ENCODE results near the gene MICAL2.

Gene MICAL2

GRCh38 chr11:12291766-12292165 lies 181.4 kb downstream of the MICAL2 start:
- no peak for DNase-seq

GRCh38 chr11:12292766-12293165 lies 182.4 kb downstream of the MICAL2 start:
- no peak for DNase-seq

- DNase-seq = no peak
These were observed 183.1 kb downstream of the MICAL2 start for GRCh38 chr11:12293486-12293885.

GRCh38 chr11:12294613-12295012 lies 184.2 kb downstream of the MICAL2 start:
- DNase-seq = no peak

DNA sequence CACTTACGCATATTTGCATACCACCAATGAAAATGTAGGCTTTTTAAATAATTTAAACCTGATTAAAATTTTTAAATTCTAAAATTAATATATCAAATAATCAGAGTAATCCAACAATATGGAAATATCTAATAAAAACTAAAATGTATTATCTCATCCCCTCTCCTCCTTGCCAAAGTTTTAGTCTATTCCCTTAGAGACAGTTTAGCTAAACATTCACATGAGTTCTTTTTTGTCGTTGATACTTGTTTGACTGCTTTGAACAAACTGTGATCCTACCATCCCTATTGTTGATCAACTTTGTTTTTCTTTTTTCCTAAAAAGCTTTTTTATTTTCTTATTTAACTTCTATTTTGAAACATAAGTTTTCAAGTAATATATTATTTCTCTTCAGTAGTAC lies 185.6 kb downstream of the MICAL2 start:
- no peak for DNase-seq

DNA sequence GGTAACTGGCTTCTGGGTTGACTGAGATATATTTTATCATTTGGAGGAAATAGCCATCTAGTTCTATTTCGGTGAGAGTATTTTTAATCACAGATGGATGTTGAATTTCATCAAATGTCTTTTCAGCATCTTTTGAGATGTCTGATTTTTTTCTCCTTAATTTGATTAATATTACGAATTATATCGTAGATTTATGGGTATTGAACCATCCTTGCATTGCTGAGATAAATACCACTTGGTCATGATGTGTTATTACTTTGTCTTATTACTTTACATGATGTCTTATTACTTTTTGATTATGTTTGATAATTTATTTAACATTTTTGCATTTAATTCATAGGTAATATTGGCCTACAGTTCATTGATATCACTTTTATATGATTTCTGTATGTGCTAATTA lies 188.2 kb downstream of the MICAL2 start:
- no peak for DNase-seq

- no peak for DNase-seq
These were observed 191.0 kb downstream of the MICAL2 start for GRCh38 chr11:12301379-12301778.

- DNase-seq = no peak
These were observed 193.2 kb downstream of the MICAL2 start for GRCh38 chr11:12303421-12304149.

DNA sequence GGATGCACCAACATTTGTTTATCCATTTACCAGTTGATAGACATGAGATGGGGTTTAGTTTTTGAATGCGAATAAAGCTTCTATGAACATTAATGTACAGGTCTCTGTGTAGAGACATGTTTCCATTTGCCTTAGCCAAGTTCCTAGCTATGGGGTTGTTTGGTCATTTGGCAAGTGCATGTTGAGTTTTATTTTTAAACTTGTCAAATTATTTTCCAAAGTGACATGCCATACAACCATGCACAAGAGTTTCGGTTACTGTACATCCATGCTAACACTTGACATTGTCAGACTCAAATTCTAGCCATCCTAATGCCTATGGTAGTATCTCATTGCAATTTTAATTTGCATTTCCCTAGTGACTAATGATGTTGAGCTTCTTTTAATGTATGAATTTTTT lies 196.4 kb downstream of the MICAL2 start:
- DNase-seq = no peak

DNA sequence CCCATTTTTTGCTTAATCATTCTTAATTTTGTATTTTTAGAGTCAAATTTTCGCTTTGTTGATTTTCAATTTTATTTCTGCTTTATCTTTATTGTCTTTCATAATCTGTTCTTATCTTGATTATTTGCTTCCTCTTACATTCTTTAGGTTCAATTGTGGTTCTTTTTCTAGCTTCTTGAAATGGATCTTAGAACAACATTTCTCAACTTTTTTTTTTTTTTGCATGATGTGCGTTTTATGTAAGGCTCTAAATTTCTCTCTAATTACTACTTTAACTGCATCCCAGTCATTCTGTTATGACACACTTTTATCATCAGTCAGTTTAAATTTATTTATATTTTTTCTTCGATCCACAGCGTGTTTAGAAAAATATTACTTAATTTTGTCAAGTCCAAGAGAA lies 201.7 kb downstream of the MICAL2 start:
- DNase-seq = no peak
